GM21360 (cell line): ENCODE data around the gene FAM167B.
"Not testable (repeated sequence)": the region's sequence is repeated elsewhere in the genome, so short reads cannot be mapped to it uniquely, and the experiment has no call there.

ENCODE experiments used
- ATAC-seq: cut with Tn5 transposase; IDR thresholded peaks from one replicate; pipeline ENCODE4 v1.9.1; 2021; ENCODE audit warnings: mild to moderate bottlenecking, moderate library complexity; ENCODE audit not compliant: unreplicated experiment

FAM167B gene

GRCh38 chr1:32255072-32256071 lies 8.3 kb downstream of the FAM167B start:
- no peak for ATAC-seq

- no peak for ATAC-seq
Observed at GRCh38 chr1:32256473-32257226, 9.6 kb downstream of the FAM167B start.

DNA sequence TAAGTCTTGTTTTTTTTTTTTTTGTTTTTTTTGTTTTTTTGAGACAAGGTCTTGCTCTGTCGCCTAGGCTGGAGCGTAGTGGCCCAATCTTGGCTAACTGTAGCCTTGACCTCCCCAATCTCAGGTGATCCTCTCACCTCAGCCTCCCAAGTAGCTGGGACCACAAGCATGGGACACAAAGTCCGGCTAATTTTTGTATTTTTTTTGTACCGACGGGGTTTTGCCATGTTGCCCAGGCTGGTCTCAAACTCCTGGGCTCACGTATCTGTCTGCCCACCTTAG lies 10.1 kb downstream of the FAM167B start:
- ATAC-seq: no peak

DNA sequence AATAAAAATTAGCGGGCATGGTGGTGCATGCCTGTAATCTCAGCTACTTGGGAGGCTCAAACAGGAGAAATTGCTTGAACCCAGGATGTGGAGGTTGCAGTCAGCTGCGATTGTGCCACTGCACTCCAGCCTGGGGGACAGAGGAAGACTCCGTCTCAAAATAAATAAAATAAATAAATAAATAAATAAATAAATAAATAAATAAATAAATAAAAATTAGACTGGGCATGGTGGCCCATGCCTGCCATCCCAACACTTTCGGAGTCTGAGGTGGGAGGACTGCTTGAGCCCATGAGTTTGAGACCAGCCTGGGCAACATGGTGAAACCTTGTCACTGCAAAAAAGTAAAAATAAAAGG lies 16.2 kb downstream of the FAM167B start:
- not testable (repeated sequence) for ATAC-seq

- no peak for ATAC-seq
Observed at GRCh38 chr1:32263744-32264143, 16.7 kb downstream of the FAM167B start.

DNA sequence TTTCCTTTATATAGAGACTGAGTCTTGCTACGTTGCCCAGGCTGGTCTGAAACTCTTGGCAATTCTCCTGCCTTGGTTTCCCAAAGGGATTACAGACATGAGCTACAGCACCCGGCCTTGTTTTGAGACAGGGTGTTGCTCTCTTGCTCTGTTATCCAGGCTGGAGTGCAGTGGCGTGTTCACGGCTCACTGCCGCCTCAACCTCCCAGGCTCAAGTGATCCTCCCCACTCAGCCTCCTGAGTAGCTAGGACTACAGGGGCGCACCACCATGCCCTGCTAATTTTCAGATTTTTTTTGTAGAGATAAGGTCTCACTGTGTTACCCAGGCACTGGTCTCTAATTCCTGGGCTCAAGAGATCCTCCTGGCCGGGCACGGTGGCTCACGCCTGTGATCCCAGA lies 18.8 kb downstream of the FAM167B start:
- no peak for ATAC-seq

- ATAC-seq: no peak
Observed at GRCh38 chr1:32266921-32267591, 20.0 kb downstream of the FAM167B start.

DNA sequence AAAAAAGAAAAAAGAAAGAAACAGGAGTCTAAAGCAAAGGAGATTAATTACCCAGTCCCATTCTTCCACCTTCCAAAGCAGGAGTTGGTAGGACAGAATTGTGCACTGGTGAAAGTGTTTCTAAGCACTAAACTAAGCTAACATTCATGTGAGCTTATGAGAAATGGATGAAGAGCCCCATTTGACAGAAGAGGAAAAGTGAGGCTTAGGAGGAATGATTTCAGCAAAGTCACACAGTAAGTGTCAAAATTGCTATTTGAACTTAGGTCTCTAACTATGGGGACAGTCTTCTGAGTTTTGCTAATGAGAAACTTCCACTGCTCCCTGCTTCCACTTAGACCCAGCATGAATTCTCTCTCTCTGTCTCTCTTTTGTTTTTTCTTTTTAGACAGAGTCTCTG lies 22.7 kb downstream of the FAM167B start:
- no peak for ATAC-seq

DNA sequence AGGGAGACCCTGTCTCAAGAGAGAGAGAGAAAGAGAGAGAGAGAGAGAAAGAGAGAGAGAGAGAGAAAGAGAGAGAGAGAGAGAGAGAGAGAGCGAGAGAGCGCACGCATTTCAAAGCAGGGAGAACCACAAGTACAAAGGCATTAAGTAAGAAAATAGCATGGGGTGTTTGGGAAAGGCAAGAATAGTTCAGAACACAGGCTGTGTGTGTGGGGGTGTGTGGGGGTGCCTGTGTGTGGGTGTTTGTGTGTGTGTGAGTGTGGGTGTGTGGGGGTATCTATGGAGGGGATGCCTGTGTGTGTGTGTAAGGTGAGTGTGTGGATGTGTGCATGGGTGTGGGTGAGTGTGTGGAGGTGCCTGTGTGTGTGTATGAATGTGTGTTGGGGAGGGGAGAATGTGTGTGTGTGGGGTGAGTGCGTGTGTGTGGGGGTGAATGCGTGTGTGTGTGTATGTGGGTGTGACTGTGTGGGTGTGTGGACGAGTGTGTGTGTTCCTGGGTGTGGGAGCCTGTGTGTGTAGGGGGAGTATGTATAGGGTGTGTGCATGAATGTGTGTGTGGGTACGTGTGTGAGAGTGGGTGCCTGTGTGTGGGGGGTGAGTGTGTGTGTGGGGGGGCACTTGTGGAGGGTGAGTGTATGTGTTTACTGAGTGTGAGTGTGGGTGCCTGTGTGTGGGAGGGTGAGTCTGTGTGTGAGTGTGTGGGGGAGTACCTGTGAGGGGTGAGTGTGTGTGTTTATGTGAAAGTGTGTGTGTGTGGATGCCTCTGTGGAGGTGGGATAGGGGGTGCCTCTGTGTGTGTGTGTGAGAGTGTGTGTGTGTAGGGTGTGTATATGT lies 25.8 kb downstream of the FAM167B start:
- ATAC-seq: no peak

DNA sequence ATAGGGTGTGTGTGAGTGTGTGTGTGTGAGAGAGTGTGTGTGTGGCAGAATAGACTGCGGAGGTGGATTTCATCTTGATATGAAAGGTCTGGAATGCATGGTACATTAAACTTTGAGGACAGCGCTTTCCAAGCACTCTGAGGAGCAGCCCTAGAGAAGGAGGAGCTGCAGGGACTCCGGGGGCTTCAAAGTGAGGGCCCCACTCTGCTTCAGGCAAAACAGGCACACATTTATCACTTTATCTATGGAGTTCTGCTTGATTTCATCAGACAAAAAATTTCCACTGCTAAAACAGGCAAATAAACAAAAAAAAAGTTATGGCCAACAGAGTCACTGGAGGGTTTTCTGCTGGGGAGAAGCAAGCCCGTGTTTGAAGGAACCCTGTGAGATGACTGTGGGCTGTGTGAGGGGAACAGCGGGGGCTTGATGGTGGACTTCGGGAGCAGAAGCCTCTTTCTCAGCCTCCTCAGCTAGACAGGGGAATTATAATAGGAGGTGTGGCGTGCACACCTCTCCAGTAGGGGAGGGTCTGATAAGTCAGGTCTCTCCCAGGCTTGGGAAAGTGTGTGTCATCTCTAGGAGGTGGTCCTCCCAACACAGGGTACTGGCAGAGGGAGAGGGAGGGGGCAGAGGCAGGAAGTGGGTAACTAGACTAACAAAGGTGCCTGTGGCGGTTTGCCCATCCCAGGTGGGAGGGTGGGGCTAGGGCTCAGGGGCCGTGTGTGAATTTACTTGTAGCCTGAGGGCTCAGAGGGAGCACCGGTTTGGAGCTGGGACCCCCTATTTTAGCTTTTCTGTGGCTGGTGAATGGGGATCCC lies 26.6 kb downstream of the FAM167B start:
- no peak for ATAC-seq

GRCh38 chr1:32274646-32275340 lies 27.8 kb downstream of the FAM167B start:
- ATAC-seq: no peak

DNA sequence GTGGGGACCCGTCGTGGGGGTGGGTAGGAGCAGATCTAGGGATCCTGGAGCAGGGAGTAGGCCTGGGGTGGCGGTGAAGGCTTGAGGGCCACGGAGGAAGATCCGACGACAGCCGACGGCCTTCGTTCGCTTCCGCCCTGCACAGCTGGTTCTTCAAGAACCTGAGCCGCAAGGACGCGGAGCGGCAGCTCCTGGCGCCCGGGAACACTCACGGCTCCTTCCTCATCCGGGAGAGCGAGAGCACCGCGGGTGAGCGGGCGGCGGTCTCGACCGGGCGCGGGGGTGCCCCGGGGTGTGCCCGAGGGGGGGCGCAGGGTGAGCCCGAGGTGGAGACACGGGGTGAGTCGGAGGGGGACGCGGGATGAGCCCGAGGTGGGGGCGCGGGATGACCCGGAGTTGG lies 28.4 kb downstream of the FAM167B start:
- no peak for ATAC-seq

GRCh38 chr1:32276032-32276782 lies 29.2 kb downstream of the FAM167B start:
- no peak for ATAC-seq

- not testable (repeated sequence) for ATAC-seq
Observed at GRCh38 chr1:32284777-32285176, 37.8 kb downstream of the FAM167B start.

DNA sequence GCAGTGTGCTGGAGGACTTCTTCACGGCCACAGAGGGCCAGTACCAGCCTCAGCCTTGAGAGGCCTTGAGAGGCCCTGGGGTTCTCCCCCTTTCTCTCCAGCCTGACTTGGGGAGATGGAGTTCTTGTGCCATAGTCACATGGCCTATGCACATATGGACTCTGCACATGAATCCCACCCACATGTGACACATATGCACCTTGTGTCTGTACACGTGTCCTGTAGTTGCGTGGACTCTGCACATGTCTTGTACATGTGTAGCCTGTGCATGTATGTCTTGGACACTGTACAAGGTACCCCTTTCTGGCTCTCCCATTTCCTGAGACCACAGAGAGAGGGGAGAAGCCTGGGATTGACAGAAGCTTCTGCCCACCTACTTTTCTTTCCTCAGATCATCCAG lies 38.6 kb downstream of the FAM167B start:
- ATAC-seq: no peak

DNA sequence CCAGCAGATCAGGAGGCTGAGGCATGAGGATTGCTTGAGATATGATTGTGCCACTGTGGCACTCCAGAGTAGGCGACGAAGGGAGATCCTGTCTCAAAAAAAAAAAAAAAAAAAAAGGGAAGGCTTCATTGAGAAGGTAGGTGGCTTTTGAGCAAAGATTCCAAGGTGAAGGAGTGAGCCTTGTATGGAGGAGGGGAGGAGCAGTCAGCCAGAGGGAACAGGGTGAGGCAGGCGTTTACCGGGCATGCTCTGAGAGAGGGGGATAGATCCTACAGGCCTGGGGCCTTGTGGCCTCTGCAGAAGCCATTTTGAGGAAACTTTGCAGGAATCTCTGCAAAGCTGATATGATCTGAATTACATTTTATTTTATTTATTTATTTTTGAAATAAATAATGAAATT lies 39.7 kb downstream of the FAM167B start:
- ATAC-seq: no peak

DNA sequence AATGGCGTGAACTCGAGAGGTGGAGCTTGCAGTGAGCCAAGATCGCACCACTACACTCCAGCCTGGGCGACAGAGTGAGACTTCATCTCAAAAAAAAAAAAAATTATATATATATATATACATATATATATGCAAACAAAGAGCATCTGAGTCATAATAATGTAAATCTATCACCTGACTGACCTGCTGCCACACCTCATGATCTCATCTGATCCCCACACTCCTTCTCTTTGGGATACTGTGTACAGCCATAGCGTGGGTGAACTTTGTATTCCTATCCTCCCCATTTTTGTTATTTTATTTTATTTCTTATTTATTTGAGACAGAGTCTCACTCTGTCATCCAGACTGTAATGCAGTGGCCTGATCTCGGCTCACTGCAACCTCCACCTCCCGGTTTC lies 42.2 kb downstream of the FAM167B start:
- no peak for ATAC-seq

DNA sequence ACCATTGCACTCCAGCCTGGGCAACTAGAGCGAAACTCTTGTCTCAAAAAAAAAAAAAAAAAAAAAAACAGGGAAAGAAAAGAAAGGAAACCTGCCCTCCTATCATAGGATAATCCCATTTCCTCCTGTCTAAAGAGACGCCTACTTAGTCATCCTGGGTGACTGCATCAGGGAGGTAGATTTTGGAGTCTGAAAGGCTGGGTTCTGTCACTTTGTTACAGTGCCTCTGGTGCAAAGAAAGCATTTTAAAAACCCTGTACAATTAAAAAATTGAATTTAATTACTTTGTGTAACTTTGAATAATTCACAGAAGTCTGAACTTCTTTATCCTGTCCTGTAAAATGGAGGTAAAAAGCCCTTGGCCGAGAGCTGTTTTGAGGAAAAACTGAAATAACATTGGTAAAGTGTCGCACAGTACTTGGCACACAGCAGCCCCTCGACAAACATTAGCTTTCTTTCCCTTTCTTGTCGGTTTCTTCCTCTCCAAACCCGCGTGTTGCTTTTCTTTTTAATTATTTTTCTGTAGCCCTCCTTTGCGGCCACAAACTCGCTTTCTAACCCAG lies 44.2 kb downstream of the FAM167B start:
- no peak for ATAC-seq
